KG1 (cell line): Measurements from ENCODE around the gene SLC6A2.
"Not testable (repeated sequence)": the region's sequence is repeated elsewhere in the genome, so short reads cannot be mapped to it uniquely, and the experiment has no call there.

Experiments used
- DNase-seq: peaks from one replicate; lab custom pipeline; 2025; lab: John Stamatoyannopoulos, UW

SLC6A2 gene

GRCh38 chr16:55655897-55656681 is at the start of gene SLC6A2:
Gene SLC6A2, plus strand, starts transcription at chr16:55655988. Its CDS starts 707 bp downstream, at chr16:55656695.
- DNase-seq = no peak

- no peak for DNase-seq
Measured at GRCh38 chr16:55613613-55614335, 42.0 kb upstream of the SLC6A2 start.

GRCh38 chr16:55615071-55615470 is 40.7 kb upstream of the SLC6A2 start:
- no peak for DNase-seq

GRCh38 chr16:55615670-55616069 is 40.1 kb upstream of the SLC6A2 start:
- DNase-seq = not testable (repeated sequence)

GRCh38 chr16:55621771-55622170 is 34.0 kb upstream of the SLC6A2 start:
- DNase-seq = no peak

GRCh38 chr16:55622272-55622671 is 33.5 kb upstream of the SLC6A2 start:
- no peak for DNase-seq

GRCh38 chr16:55622930-55623561 is 32.7 kb upstream of the SLC6A2 start:
- no peak for DNase-seq

- no peak for DNase-seq
Measured at GRCh38 chr16:55623640-55624039, 32.1 kb upstream of the SLC6A2 start.

GRCh38 chr16:55624696-55625095 is 31.1 kb upstream of the SLC6A2 start:
- DNase-seq = no peak

GRCh38 chr16:55625843-55626242 is 29.9 kb upstream of the SLC6A2 start:
- DNase-seq = no peak

GRCh38 chr16:55628306-55628968 is 27.4 kb upstream of the SLC6A2 start:
- no peak for DNase-seq

GRCh38 chr16:55630774-55631173 is 25.0 kb upstream of the SLC6A2 start:
- DNase-seq = no peak

GRCh38 chr16:55632259-55632658 is 23.5 kb upstream of the SLC6A2 start:
- no peak for DNase-seq

GRCh38 chr16:55634193-55634592 is 21.6 kb upstream of the SLC6A2 start:
- no peak for DNase-seq

- no peak for DNase-seq
Measured at GRCh38 chr16:55638256-55638655, 17.5 kb upstream of the SLC6A2 start.

- no peak for DNase-seq
Measured at GRCh38 chr16:55640701-55641327, 15.0 kb upstream of the SLC6A2 start.

- DNase-seq = no peak
Measured at GRCh38 chr16:55641430-55642056, 14.2 kb upstream of the SLC6A2 start.

GRCh38 chr16:55642611-55643010 is 13.2 kb upstream of the SLC6A2 start:
- no peak for DNase-seq

GRCh38 chr16:55643161-55643970 is 12.4 kb upstream of the SLC6A2 start:
- no peak for DNase-seq

GRCh38 chr16:55645986-55646385 is 9.8 kb upstream of the SLC6A2 start:
- no peak for DNase-seq

GRCh38 chr16:55647343-55647742 is 8.4 kb upstream of the SLC6A2 start:
- no peak for DNase-seq
